Stimulated activated CD4-positive, alpha-beta T cell treated with anti-CD3 and anti-CD28 coated beads, TNF-alpha, amount 100 ng/mL, for 24 hours (primary cell): ENCODE data around the gene CCR6.

Experiments used
- DNase-seq, 3 experiments: peaks; one replicate each; pipeline ENCODE4 v3.0.0-alpha.2; 2020; ENCODE audit warnings: low read depth in 3 of 3

CCR6 gene

DNA sequence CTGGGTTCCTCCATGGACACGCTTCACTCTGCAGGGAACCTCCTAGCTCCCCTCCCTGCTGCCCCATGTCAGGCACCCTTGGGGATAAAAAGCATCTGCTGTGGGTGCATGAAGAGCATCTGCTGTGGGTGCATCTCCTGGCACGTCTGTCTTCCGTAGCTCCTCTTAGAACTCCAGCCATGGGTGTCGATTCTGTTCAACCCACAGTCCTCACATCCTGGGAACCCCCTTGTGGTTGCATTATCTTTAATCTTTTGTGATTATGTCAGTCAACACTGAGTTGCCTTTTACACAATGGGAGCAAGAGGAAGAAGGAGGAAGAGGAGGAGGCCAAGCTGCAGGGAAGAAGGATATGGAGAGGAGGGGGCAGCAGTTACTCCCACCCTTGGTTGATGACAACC lies 24.1 kb upstream of the CCR6 start:
- no peak for DNase-seq

DNA sequence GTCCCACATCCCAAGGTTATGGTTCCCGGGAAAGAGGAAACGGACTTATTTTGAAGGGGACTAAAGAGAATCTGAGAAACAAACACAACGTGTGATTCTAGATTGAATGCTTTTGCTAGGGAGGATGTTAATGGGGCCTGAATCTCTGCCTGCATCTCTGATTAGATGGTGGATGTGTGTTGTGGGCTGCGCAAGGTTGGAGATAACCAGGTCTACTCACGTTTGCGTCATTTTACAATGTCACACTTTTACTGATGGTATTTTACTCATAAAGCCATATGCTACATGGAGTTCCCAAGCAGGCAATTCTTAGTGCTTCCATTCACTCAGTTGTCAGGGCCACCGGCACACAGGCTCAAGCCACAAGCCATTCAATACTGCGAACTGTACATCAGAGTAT lies 23.2 kb upstream of the CCR6 start:
- no peak for DNase-seq

- DNase-seq: no peak
Observed at GRCh38 chr6:167100241-167100674, 22.6 kb upstream of the CCR6 start.

DNA sequence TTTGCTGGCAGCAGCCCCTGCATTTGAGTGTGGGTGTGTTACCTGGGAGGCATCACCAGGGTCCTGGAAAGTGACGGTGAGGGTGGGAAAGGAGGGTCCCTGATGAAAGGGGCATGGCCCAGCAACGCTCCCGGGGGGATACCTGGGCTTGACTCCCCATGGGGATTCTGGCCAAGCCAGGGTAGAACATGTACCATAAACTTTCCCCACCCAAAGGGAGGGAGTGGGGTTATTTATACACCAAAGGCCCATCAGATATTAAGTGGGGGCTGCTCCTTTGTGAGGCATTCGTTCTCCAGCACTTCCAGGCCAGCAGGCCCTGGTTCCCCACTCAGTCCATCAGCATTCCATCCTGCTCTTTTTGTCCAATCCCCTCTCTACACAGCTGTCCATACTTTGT lies 20.6 kb upstream of the CCR6 start:
- DNase-seq: no peak

DNA sequence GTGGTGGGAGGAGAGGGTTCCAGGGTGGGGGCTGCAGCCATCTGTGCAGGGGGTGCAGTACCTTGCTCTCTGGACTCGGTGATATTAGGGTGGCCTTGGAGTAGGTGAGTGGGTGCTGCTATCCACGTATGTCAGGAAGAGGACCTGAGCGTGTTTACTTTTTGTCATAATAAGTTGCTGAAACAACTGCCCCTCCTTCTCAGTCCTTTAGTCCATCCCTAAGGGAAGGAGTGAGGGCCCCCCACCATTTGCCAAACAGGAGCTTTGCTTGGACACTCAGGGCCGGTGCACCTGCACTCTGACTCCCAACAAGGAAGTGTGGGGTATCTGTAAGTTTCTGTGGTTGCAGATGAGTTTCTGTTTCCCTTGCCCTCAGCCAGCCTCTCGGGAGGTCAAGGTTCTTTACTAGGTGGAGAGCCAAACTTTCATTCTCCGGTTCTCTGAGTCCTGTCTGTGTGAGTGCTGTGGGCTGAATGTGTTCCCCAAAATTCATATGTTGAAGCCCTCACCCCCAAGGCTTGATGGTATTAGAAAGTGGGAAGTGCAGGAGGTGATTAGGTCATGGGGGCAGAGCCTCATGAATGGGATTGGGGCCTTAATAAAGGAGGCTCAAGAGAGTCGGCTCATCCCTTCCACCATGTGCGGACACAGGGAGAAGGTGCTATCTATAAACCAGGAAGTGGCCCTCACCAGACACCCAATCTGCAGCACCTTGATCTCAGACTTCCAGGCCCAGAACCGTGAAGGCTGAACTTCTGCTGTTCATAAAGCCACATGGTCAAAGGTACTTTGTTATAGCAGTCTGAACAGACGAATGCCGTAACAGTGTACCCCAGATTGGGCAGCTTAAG lies 19.6 kb upstream of the CCR6 start:
- DNase-seq: no peak

GRCh38 chr6:167104388-167104787 lies 18.5 kb upstream of the CCR6 start:
- DNase-seq: no peak

- DNase-seq: no peak
Observed at GRCh38 chr6:167105060-167105459, 17.8 kb upstream of the CCR6 start.

- no peak for DNase-seq
Observed at GRCh38 chr6:167106406-167106805, 16.5 kb upstream of the CCR6 start.

GRCh38 chr6:167107787-167108186 lies 15.1 kb upstream of the CCR6 start:
- no peak for DNase-seq

GRCh38 chr6:167108278-167108677 lies 14.6 kb upstream of the CCR6 start:
- DNase-seq: no peak

DNA sequence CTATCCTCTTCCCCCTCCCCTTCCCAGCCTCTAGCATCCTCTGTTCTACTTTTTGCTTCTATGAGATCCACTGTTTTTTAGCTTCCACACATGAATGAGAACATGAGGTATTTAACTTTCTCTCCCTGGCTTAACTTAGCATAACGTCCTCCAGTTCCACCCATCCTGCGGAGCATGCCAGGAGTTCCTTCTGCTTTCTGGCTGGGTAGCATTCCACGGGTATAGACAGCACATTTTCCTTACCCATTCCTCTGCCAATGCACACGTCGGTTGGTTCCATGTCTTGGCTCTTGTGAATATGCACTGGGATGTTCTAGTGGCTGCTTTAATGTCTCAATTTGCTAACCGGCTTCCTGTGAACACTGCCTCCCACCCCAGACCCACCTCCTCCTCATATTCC lies 13.2 kb upstream of the CCR6 start:
- no peak for DNase-seq

GRCh38 chr6:167111597-167111996 lies 11.3 kb upstream of the CCR6 start:
- no peak for DNase-seq

DNA sequence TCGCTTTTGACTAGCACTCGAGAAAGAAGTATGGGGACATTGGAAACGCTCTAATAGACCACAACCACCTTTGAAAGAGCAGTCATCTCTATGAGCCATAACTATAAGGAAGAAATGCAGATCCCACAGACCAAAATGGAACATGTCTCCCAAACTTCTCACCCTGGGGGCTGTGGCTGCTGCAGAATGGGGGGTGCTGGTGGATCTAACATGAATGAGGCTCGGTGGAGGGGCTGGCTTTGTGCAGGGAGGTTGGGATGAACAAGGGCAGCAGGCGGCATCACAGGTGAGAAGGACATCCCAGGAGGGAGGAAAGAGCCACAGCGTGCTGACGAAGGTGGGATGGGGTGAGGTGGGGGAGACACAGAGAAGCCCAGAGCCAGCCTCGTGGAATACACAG lies 10.5 kb upstream of the CCR6 start:
- no peak for DNase-seq

- no peak for DNase-seq
Observed at GRCh38 chr6:167113047-167113754, 9.7 kb upstream of the CCR6 start.

- peak in 1 of 3 experiments; percentile 47 for DNase-seq
Observed at GRCh38 chr6:167113935-167114910, 8.7 kb upstream of the CCR6 start.

- no peak for DNase-seq
Observed at GRCh38 chr6:167115054-167115453, 7.8 kb upstream of the CCR6 start.

DNA sequence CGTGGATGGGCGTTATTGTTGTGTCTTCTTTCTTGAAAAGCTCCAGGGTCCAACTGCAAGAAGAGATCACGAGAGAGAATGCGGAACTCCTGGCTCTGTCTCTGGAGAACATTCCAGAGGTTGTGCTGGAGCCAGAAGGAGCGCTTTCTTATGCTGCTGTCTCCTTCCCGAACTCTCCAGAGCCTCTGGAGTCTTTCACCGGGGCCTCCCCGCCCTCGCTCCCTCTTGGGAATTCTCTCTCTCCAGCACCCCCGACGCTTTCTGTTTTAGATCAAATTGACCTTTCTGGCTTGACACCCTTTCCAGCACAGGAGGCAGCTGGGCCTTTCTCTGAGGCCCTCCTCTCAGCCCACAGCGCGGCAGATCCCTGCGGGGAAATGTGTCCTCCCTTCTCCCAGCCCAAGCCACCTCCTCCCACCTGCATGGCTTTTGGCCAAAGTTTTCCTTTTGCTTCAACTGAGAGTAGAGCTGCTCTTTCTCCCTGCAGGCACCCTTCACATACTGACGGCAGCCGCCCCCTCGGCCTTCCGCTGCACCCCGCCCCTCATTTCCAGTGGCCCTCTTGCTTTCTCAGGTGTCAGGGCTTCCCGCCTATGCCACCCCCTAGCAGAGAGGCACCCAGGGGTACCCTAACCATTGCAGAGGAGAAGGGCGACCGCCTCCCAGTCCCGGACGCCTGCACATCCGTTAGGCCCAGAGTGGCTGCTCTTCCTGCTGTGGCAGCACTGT lies 6.6 kb upstream of the CCR6 start:
- no peak for DNase-seq

- no peak for DNase-seq
Observed at GRCh38 chr6:167116838-167117228, 6.1 kb upstream of the CCR6 start.

DNA sequence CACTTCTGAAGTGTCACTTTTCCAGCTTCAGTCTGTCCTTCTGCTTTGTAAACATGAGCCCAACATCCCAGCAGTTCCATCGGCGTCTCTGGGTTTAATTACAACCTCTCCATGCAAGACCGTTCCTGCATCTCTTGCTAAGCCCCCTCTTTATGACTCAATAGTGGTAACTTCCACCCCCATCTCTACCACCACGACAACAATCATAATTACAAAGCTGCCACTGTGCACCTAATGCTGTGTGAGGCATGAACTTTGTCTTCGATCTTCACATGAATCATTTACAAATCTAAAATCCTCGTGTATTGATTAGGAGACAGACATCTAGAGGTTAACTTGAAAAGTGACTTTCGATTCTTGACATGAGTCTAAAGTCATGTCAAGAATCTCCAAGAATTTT lies 4.9 kb upstream of the CCR6 start:
- no peak for DNase-seq

DNA sequence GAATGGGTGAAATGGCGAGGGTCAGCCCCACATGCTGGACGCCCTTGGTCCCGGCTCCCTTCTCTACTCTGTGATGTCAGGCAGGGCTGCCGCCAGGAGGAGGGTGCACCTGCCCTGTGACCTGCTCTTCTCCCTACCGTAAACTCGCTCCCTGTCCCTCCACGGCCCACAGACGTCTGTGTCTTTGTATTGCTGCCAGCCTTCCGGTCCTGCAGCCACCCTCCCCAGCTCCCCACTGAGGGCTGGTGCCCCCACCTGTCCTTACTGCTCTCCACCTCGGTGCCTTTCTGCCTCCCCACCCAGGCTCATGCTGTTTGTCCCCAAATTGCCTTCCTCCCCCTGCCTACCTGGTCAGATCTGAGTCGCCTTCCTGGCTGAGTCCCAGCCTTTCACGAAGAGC lies 4.1 kb upstream of the CCR6 start:
- DNase-seq: no peak
